Ovary (tissue), 9 donors: ENCODE data around the gene SLC2A1. TPM values are rescaled to one million over a fixed set of nuclear protein-coding genes. Genes with fewer than 3 reads are reported as not detected.

Experiments used
- DNase-seq, 5 donors: peaks; one replicate each; pipeline ENCODE4 v3.0.0-alpha.2; 2019 to 2020
- H3K27ac ChIP-seq, 2 donors: fragments of 200-600 bp; one replicate each; pipeline versions ENCODE4 v1.5.1 to v1.8.0; 2019 to 2022
- H3K27me3 ChIP-seq: fragments of 200-600 bp; one replicate; pipeline ENCODE4 v1.8.0; 2022
- H3K36me3 ChIP-seq: fragments of 200-600 bp; sonication (generic); one replicate; pipeline ENCODE4 v1.5.1; 2019
- H3K4me1 ChIP-seq: one replicate; pipeline ENCODE4 v1.8.1; 2013; ENCODE audit warnings: mild to moderate bottlenecking, moderate library complexity; ENCODE audit not compliant: insufficient read depth
- H3K4me3 ChIP-seq: fragments of 200-600 bp; sonication (generic); one replicate; pipeline ENCODE4 v1.5.1; 2017
- H3K9me3 ChIP-seq, 2 donors: fragments of 200-600 bp in 1 of 2; sonication (generic) in 1 of 2; one replicate each; pipeline versions ENCODE4 v1.5.1 to v1.8.1; 2013 to 2019; ENCODE audit warnings: mild to moderate bottlenecking in 1 of 2, moderate library complexity in 1 of 2
- EP300 ChIP-seq: sonication (generic); formaldehyde crosslinking; IDR thresholded peaks from one replicate; pipeline ENCODE4 v1.6.1; 2017; ENCODE audit warnings: antibody characterized with exemption
- POLR2A ChIP-seq: fragments of 450-650 bp; IDR thresholded peaks from one replicate; pipeline ENCODE4 v1.6.1; 2017; ENCODE audit warnings: antibody characterized with exemption, mild to moderate bottlenecking, moderate library complexity
- WGBS, 3 donors: extraction: QIAGEN DNeasy Blood & Tissue Kit in 1 of 3; methylation state at CpG; one replicate each; pipeline versions ENCODE4 v1.1.5 to v1.1.7; 2013 to 2017; 5-methylcytosine and 5-hydroxymethylcytosine counted together
- intact Hi-C, 4 donors: fragments of 100-400 bp; cut with DNase I; formaldehyde crosslinking; loops; one replicate each; pipeline versions ENCODE4 v1.11.0 to v1.15.1; 2022 to 2023
- polyA plus RNA-seq, 2 donors: library from polyadenylated mRNA; stranded (reverse); fragments of 200-250 nt in 1 of 2; fragments of 350-450 nt in 1 of 2; fragmentation: Illumina TruSeq in 1 of 2; extraction: RNeasy Lipid Tissue Mini Kit (QIAGEN cat#74804) in 1 of 2; gene quantifications; one replicate each; pipeline ENCODE4 v1.2.3, GENCODE V29; 2013 to 2014
- total RNA-seq, 7 donors: library from RNA; depleted of rRNA in 2 of 7; stranded (reverse); fragments of >200 nt in 2 of 7; fragmentation: NEBNext Ultra II Directional in 3 of 7; extraction: Animal tissue kit (Norgen Biotek cat#: 25700) in 3 of 7; gene quantifications; one replicate each; pipeline versions ENCODE4 v1.1.0 to v1.2.4, GENCODE V29; 2016 to 2023
- TF ChIP-seq, protein P1 (sequence below), 3 donors: fragments of 450-650 bp in 2 of 3; fragments of 200-600 bp in 1 of 3; IDR thresholded peaks; one replicate each; pipeline versions ENCODE4 v1.5.1 to v1.8.0; 2016 to 2022; ENCODE audit warnings: antibody characterized with exemption in 3 of 3, mild to moderate bottlenecking in 1 of 3
- donor health status: DM: no; HTN: no; CAD: no; lungs with moderate emphysema.
- donor health status: DM: no; HTN: no; CAD: no.
- donor health status: Bipolar disorder and iron deficiency.
- donor health status: DM: yes; HTN: yes; CAD: no.
- donor health status: DM: no; HTN: no; CAD: no.
- donor health status: DM: yes; HTN: yes; CAD: no.

SLC2A1 gene
- total and polyA plus RNA-seq, 9 donors: 10.3 to 65.4 (median 19.2) TPM

DNA sequence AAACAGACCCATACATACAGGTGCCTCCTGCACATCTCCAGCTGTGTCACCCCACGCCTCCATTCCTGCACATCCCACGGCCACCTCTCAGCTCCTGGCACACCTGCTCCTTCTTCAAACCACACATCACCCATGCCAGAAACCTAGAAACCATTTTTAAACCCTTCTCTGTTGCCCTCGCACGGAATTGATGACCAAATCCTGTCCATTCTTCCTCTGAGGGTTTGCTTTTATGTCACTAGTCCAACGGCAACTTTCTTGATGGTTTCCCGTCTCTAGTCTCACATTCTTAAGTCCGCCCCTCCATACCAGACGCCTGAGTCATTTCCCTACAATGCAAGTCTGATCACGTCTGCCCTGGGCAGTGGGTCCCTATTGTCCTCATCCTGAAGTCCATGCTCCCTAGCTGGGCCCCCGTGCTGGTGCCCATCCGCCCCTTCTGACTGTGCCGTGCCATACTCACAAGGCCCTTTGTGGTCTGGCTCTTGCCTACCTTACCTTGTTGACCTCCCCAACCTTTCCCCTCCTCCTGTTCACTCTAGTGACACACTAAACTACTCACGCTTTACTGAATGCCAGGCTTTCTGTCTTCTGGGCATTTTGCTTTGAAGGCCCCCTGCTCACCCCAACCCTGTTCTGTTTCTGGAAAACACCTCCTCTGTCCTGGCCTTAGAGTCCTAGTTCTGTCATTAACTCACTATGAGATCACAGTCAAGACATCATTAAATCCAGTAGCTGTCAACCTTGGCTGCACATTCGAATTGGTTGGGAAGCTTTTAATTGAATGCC lies 17.6 kb downstream of the SLC2A1 start:
- TF ChIP-seq POLR2A: no peak
- TF ChIP-seq, protein P1, sequence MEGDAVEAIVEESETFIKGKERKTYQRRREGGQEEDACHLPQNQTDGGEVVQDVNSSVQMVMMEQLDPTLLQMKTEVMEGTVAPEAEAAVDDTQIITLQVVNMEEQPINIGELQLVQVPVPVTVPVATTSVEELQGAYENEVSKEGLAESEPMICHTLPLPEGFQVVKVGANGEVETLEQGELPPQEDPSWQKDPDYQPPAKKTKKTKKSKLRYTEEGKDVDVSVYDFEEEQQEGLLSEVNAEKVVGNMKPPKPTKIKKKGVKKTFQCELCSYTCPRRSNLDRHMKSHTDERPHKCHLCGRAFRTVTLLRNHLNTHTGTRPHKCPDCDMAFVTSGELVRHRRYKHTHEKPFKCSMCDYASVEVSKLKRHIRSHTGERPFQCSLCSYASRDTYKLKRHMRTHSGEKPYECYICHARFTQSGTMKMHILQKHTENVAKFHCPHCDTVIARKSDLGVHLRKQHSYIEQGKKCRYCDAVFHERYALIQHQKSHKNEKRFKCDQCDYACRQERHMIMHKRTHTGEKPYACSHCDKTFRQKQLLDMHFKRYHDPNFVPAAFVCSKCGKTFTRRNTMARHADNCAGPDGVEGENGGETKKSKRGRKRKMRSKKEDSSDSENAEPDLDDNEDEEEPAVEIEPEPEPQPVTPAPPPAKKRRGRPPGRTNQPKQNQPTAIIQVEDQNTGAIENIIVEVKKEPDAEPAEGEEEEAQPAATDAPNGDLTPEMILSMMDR (IDR thresholded peaks at IDR 0.05): no peak
- TF ChIP-seq EP300: no peak
- H3K27me3 ChIP-seq: no peaks in the 10 kb centered on the region
- no peak overlapping the region for H3K27ac ChIP-seq
- no peak overlapping the region for H3K4me3 ChIP-seq
- H3K4me1 ChIP-seq: peaks cover 11% of the 10 kb centered on the region
- no peak for DNase-seq
- intact Hi-C loops: no loop called here
- H3K36me3 ChIP-seq: no peaks in the 10 kb centered on the region
- no peaks in the 10 kb centered on the region for H3K9me3 ChIP-seq
- 78 to 83% (median 82%) methylated on average over 14 of the region's 14 CpGs for WGBS, 3 donors

DNA sequence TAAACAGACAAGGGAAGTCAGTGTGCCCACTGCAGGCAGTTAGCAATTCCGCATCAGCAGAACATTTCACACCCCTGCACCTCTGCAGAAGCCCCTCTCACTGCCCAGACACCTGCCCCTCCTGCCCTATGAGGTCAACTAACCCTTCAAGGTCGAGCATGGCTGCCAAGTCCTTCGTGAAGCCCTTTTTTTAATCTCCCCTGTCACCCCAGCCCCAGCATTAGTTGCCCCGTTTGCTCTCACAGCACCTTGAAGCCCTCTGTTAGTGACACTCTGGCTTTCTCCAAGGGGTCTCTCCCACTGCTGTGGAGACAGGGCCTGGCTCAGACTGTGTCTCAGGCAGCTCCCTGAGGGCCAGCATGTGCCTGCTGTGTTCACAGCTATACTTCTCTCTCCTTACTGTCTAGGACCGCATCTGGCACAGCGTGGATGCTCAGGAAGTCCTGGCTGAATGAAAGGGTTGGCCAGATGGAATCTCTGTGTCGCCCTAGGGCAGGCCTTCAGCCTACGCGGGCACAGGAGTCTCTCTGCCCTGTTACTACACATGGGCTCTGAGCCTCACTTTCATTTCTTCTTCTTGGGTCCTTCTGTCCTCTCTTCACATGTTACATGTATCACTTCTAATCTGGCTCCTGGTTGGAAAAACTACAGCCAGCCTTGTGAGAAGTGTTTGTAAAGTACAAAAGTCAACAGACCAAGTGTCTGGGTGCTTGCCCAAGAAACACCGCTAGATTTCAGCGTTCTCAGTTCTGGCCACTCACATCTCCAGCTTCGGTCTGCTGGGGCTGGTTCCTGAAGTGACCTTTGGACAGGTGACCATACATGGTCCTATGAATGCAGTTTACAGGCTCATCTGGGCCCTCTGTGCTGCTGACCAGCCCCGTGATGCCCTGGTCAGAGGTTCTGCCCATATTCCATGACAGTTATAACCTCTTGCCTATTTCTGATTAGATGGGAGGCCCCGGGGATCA lies 19.7 kb downstream of the SLC2A1 start:
- Histone ChIP-seq H3K27ac (no peak overlapping the region), H3K4me1 (peaks cover 13% of the 10 kb centered on the region), H3K36me3 (no peaks in the 10 kb centered on the region), H3K9me3 (no peaks in the 10 kb centered on the region), H3K27me3 (no peaks in the 10 kb centered on the region), H3K4me3 (no peak overlapping the region)
- DNase-seq: peak in 1 of 5 donors; percentile 10
- intact Hi-C loops: no loop called here
- no peak for TF ChIP-seq POLR2A
- TF ChIP-seq EP300: no peak
- TF ChIP-seq, protein P1 (IDR thresholded peaks at IDR 0.05): no peak
- WGBS, 3 donors: 80 to 88% (median 86%) methylated on average over 14 of the region's 14 CpGs

DNA sequence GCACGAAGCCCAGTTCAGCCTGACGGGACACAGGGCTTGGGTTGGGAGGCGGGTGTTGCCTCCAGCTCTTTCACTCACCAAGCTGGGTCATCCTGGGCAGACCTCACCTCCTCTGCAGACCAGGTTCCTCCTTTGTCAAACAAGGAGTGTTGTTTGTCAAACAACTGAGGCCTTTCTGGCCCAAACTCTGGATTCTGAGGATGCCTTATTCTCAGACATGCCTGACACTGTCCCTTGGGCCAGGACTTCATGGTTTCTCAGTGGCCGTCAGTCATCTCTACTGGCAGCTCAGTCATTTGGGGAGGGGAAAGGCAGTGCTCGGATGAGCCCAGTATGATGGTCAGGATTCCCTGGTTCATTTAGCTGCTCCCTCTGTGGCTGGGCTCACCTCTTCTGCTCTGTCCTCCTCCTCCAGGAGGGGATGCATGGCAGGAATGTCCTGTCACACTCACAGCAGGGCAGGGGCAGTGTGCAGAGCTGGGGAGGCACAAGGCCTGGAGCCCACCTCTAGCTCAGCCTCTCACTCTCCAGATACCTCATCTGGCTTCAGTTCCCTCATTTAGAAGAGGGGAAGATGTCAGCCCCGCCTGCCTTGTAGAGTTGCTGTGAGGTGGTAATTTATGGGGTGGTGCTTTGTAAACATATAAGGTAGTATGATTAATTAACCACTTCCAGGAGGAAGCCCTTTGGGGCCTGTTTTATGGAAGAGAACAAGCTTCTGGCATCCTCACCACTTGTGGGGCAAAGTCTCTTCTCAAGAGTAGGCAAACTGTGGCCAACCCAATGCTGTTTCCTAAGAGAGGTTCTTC lies 20.6 kb downstream of the SLC2A1 start:
- WGBS, 3 donors: 97 to 98% (median 97%) methylated on average over 6 of the region's 6 CpGs
- Histone ChIP-seq H3K4me1 (peaks cover 13% of the 10 kb centered on the region), H3K4me3 (no peak overlapping the region), H3K36me3 (no peaks in the 10 kb centered on the region), H3K27ac (no peak overlapping the region), H3K9me3 (no peaks in the 10 kb centered on the region), H3K27me3 (no peaks in the 10 kb centered on the region)
- DNase-seq: peak in 1 of 5 donors; percentile 3
- TF ChIP-seq, protein P1 (IDR thresholded peaks at IDR 0.05): no peak
- TF ChIP-seq POLR2A: no peak
- TF ChIP-seq EP300: no peak
- intact Hi-C loops: no loop called here

DNA sequence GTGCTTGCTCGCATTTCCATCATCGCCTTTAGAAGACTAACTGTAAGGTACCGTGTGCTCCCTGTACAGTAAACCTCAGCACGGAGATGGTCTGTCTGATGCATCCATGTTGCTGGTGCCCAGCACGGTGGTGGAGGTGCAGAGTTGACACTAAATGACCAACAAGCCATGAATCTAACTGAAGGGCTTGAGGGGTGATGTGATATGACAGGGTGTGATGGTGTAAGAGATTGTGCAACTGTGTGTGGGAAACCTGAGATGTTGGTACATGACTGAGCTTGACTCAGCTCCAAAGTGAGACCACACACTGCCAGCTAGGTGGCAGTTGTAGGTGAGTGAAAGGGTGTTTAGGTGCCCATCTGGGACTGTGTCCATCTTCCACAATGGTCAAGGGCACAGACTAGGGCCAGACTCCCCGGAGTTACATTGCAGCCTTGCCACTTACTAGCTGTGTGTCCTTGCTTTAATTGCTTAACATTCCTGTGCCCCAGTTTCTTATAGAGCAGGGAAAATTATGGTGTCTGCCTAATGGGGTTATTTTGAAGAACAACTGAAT lies 21.4 kb downstream of the SLC2A1 start:
- Histone ChIP-seq H3K9me3 (no peaks in the 10 kb centered on the region), H3K4me3 (no peak overlapping the region), H3K4me1 (peaks cover 13% of the 10 kb centered on the region), H3K27me3 (no peaks in the 10 kb centered on the region), H3K36me3 (no peaks in the 10 kb centered on the region), H3K27ac (peak overlapping the region in 1 of 2 donors; percentile 29)
- no peak for DNase-seq
- 91 to 93% (median 93%) methylated on average over 6 of the region's 6 CpGs for whole genome bisulfite sequencing, 3 donors
- TF ChIP-seq EP300 (no peak), POLR2A (no peak)
- TF ChIP-seq, protein P1 (IDR thresholded peaks at IDR 0.05): no peak
- intact Hi-C loops: no loop called here
